ENCODE measurements around the gene TBC1D22B.

GRCh38 chr6:37366910-37367309 lies 109.3 kb downstream of the TBC1D22B start:
- no peak for TF ChIP-seq CTCF (conservative IDR thresholded peaks at IDR 0.05; ENCODE audit: low read depth, low read length)
- no peak for TF ChIP-seq EZH2 (IDR thresholded peaks at IDR 0.05; ENCODE audit: borderline replicate concordance, low read depth, low read length, poor library complexity, severe bottlenecking)

All from A673 (cell line).